Natural killer cell (primary cell): Measurements from ENCODE around the gene CHST3. TPM values are rescaled to one million over a fixed set of nuclear protein-coding genes. Genes with fewer than 3 reads are reported as not detected.

Experiments
- ATAC-seq, 3 donors: fragments of 150-1000 bp in 2 of 3; fragments of 200-7000 bp in 1 of 3; cut with Tn5 transposase; 1 replicate in 1 of 3; 2 replicates in 2 of 3; pipeline ENCODE4 v1.10.0; 2021; ENCODE audit warnings: mild to moderate bottlenecking in 2 of 3, moderate library complexity in 2 of 3
- DNase-seq, 2 donors: peaks; one replicate each; pipeline versions ENCODE4 v3.0.0 to v3.0.0-alpha.2; 2013 to 2021; ENCODE audit warnings: mixed read lengths in 1 of 2
- H3K27ac ChIP-seq: one replicate; pipeline ENCODE4 v1.5.1; 2013; ENCODE audit warnings: mild to moderate bottlenecking, low read length
- H3K27me3 ChIP-seq: one replicate; pipeline ENCODE4 v1.6.1; 2013; ENCODE audit warnings: low read length; ENCODE audit not compliant: control insufficient read depth, insufficient read depth
- H3K36me3 ChIP-seq: one replicate; pipeline ENCODE4 v1.6.1; 2013; ENCODE audit warnings: low read length; ENCODE audit not compliant: control insufficient read depth, insufficient read depth
- H3K4me1 ChIP-seq: one replicate; pipeline ENCODE4 v1.6.1; 2013; ENCODE audit warnings: low read length; ENCODE audit not compliant: control insufficient read depth, insufficient read depth
- H3K4me3 ChIP-seq: one replicate; pipeline ENCODE4 v1.5.1; 2013; ENCODE audit warnings: low read length
- H3K9me3 ChIP-seq: one replicate; pipeline ENCODE4 v1.6.1; 2013; ENCODE audit warnings: low read length; ENCODE audit not compliant: control insufficient read depth, insufficient read depth
- H3K27ac Mint-ChIP-seq, 2 donors: one replicate each; pipeline ENCODE4 v1.8.0; 2022; ENCODE audit warnings: mild to moderate bottlenecking in 2 of 2, mixed read lengths in 2 of 2, moderate library complexity in 1 of 2
- H3K27me3 Mint-ChIP-seq, 2 donors: one replicate each; pipeline ENCODE4 v1.8.0; 2022; ENCODE audit warnings: low read depth in 2 of 2, mixed read lengths in 2 of 2
- H3K36me3 Mint-ChIP-seq: one replicate; pipeline ENCODE4 v1.8.0; 2022; ENCODE audit warnings: mixed read lengths
- H3K4me1 Mint-ChIP-seq, 2 donors: one replicate each; pipeline ENCODE4 v1.8.0; 2022; ENCODE audit warnings: mixed read lengths in 2 of 2
- H3K4me3 Mint-ChIP-seq: one replicate; pipeline ENCODE4 v1.8.0; 2022; ENCODE audit warnings: mild to moderate bottlenecking, moderate library complexity, mixed read lengths
- H3K9me3 Mint-ChIP-seq, 2 donors: one replicate each; pipeline ENCODE4 v1.8.0; 2022; ENCODE audit warnings: mixed read lengths in 2 of 2
- WGBS: methylation state at CpG from one replicate; pipeline ENCODE4 v1.1.7; 2013; ENCODE audit warnings: missing lambda C conversion rate; ENCODE audit not compliant: insufficient coverage; 5-methylcytosine and 5-hydroxymethylcytosine counted together
- intact Hi-C: fragments of 100-400 bp; cut with micrococcal nuclease; formaldehyde crosslinking; loops from one replicate; pipeline ENCODE4 v1.14.2; 2022
- total RNA-seq, 4 donors: library from RNA; stranded (reverse); fragments of 120-200 nt in 1 of 4; gene quantifications; one replicate each; pipeline versions ENCODE4 v1.2.3 to v1.2.4, GENCODE V29; 2013 to 2022
- TF ChIP-seq, protein P1 (sequence below): fragments of 200-600 bp; IDR thresholded peaks from one replicate; pipeline ENCODE4 v1.8.0; 2022; ENCODE audit warnings: antibody characterized with exemption

CHST3 gene
- total RNA-seq, 3 donors from 2014 or later (not counting 1 experiment from before 2014, with no cell fraction given) = not detected

DNA sequence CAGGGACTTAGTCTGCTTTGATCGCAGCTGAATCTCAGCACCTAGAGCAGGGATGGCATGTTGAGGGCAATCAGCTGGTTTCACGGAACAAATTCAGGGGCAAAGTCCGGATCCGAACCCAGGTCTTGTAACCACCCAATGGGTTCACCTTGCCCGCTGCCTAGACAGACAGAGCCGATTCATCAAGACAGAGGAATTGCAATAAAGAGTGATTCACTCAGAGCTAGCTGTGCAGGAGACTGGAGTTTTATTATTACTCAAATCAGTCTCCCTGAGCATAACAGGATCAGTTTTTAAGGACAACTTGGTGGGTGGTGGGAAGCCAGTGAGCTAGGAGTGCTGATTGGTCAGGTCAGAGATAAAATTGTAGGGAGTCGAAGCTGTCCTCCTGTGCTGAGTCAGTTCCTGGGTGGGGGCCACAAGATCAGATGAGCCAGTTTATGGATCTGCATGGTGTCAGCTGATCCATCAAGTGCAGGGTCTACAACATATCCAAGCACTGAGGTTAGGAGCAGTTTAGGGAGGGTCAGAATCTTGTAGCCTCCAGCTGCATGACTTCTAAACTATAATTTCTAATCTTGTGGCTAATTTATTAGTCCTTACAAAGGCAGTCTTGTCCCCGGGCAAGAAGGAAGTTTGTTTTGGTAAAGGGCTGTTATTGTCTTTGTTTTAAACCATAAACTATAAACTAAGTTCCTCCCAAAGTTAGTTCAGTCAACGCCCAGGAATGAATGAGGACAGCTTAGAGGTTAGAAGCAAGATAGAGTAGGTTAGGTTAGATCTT is 43.5 kb upstream of the CHST3 start:
- Histone ChIP-seq H3K4me1 (no peaks in the 10 kb centered on the region), H3K27me3 (no peaks in the 10 kb centered on the region), H3K36me3 (no peaks in the 10 kb centered on the region), H3K9me3 (no peaks in the 10 kb centered on the region), H3K27ac (no peak overlapping the region), H3K4me3 (no peak overlapping the region)
- Mint-ChIP-seq H3K9me3 (no peaks in the 10 kb centered on the region), H3K27me3 (peaks cover 0 to 2% of the 10 kb centered on the region in 2 donors), H3K27ac (no peak overlapping the region), H3K4me1 (no peaks in the 10 kb centered on the region), H3K4me3 (no peak overlapping the region), H3K36me3 (no peaks in the 10 kb centered on the region)
- 85% methylated on average over 8 of the region's 9 CpGs for WGBS
- TF ChIP-seq, protein P1, sequence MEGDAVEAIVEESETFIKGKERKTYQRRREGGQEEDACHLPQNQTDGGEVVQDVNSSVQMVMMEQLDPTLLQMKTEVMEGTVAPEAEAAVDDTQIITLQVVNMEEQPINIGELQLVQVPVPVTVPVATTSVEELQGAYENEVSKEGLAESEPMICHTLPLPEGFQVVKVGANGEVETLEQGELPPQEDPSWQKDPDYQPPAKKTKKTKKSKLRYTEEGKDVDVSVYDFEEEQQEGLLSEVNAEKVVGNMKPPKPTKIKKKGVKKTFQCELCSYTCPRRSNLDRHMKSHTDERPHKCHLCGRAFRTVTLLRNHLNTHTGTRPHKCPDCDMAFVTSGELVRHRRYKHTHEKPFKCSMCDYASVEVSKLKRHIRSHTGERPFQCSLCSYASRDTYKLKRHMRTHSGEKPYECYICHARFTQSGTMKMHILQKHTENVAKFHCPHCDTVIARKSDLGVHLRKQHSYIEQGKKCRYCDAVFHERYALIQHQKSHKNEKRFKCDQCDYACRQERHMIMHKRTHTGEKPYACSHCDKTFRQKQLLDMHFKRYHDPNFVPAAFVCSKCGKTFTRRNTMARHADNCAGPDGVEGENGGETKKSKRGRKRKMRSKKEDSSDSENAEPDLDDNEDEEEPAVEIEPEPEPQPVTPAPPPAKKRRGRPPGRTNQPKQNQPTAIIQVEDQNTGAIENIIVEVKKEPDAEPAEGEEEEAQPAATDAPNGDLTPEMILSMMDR = no peak
- ATAC-seq (no peak), DNase-seq (no peak)
- intact Hi-C loops = no loop called here

DNA sequence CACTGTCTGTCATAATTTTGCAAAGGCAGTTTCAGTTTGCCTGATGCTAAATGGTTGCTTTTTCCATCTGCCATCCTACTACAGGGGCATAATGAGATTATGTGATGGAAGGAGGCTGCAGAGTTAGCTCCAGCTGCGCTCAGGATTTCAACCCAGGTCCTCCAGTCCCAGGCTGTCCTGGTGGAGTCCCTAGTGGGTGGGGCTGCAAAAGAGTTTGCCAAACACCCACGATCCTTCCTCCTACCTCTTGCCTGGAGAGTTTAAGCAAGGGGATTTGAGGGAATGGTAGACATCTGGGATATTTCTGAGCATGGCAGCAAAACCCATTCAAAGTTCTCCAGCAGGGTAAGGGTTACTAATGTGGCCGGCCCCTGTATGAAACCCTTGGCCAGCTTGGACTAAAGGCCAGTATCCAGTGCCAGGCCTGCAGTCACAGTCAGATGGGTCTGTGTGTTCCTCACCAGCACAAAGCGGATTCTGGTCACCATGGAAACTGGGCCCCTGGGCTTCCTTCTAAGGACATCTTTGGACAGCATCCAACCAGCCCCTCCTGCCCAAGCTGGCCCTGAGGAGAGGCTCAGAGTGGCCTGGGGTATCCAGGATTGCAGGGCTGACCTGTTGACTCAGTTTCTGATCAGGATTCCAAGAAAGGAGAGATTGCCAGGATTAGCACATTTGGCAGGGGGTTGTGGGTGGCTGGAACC is 42.7 kb upstream of the CHST3 start:
- H3K27ac ChIP-seq = no peak overlapping the region
- ATAC-seq (no peak), DNase-seq (no peak)
- no peaks in the 10 kb centered on the region for H3K36me3 ChIP-seq
- H3K4me1 ChIP-seq = no peaks in the 10 kb centered on the region
- WGBS = 98% methylated on average over 3 of the region's 4 CpGs
- H3K9me3 Mint-ChIP-seq = no peaks in the 10 kb centered on the region
- intact Hi-C loops = no loop called here
- no peaks in the 10 kb centered on the region for H3K36me3 Mint-ChIP-seq
- H3K4me3 ChIP-seq = no peak overlapping the region
- no peak overlapping the region for H3K27ac Mint-ChIP-seq
- no peaks in the 10 kb centered on the region for H3K4me1 Mint-ChIP-seq
- no peaks in the 10 kb centered on the region for H3K27me3 ChIP-seq
- no peak overlapping the region for H3K4me3 Mint-ChIP-seq
- no peaks in the 10 kb centered on the region for H3K9me3 ChIP-seq
- TF ChIP-seq, protein P1 = no peak
- H3K27me3 Mint-ChIP-seq = peaks cover 0 to 2% of the 10 kb centered on the region in 2 donors

DNA sequence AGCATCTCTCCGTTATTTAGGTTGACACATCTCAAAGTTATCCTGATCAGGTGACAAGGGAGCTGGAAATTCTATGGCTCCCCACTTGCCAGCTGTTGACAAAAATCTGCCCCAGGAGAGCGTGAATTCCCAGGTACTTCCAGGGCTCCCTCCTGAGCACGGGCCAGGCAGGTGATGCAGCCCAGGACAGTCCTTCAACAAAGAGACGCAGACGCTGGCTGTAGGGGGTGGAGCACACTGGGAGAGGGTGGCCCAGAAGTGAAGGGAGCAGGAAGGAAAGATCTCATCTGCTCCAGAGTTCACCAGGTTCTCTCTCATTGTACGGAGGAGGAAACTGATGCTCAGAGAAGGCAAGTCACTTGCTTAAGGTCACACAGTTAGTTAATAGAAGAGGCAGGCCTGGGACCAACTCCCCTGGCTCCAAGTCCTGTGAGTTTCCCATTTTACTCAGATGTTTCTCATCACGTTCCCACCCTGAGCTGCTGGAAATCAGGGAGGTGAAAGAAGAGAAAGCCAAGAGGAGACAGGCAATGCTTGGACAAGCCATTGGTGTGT is 41.0 kb upstream of the CHST3 start:
- intact Hi-C loops = no loop called here

More for the DNA sequence above, 41.0 kb upstream of the CHST3 start:
- Histone ChIP-seq H3K4me3 (no peak overlapping the region), H3K9me3 (no peaks in the 10 kb centered on the region), H3K27me3 (no peaks in the 10 kb centered on the region), H3K4me1 (no peaks in the 10 kb centered on the region), H3K36me3 (no peaks in the 10 kb centered on the region), H3K27ac (no peak overlapping the region)
- no peaks in the 10 kb centered on the region for H3K9me3 Mint-ChIP-seq
- H3K4me1 Mint-ChIP-seq = no peaks in the 10 kb centered on the region
- DNase-seq = no peak
- H3K36me3 Mint-ChIP-seq = no peaks in the 10 kb centered on the region
- H3K4me3 Mint-ChIP-seq = no peak overlapping the region
- 84% methylated on average over 7 of the region's 7 CpGs for WGBS
- H3K27ac Mint-ChIP-seq = no peak overlapping the region
- H3K27me3 Mint-ChIP-seq = peaks cover 0 to 7% of the 10 kb centered on the region in 2 donors
- TF ChIP-seq, protein P1 = no peak
- ATAC-seq = no peak
